ENCODE data around the gene CCDC201. TPM values are rescaled to one million over a fixed set of nuclear protein-coding genes. Genes with fewer than 3 reads are reported as not detected.

The CCDC201 gene
- polyA plus RNA-seq, 1 of the 3 experiments (the other 2 are of a cell fraction): not detected

DNA sequence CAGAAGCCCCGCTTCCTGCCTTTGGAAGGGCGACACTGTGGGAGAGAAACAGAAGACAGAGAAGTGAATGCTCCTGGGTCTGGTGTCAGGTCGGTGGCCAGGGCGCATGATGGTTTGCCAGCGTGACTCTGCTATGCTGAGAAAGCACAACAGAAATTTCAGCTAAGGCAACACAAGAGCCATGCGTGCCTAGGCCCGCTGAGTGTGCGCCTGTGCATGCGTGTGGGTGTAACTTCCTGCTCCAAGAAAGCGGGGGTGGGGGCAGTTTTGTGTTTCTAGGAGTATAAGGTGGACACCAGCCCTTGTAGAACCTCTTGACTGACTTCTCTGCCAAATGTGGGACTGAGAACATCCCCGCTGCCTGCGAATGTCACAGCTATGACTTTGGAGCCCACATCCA is 42.0 kb upstream of the CCDC201 start:
- Histone ChIP-seq H3K9me2 (no peaks in the 10 kb centered on the region), H3K9me3 (no peaks in the 10 kb centered on the region), H3K36me3 (replicated peaks in 1 of 2; ENCODE audit: control insufficient read depth in 1 of 2, insufficient read depth in 2 of 2, low read length in 1 of 2) (peaks cover 9 to 54% of the 10 kb centered on the region in 2 experiments), H4K20me1 (ENCODE audit: insufficient read depth) (peaks cover 29% of the 10 kb centered on the region), H3K4me3 (ENCODE audit: low read depth in 2 of 2, low read length in 1 of 2) (no peak overlapping the region), H3K9ac (no peak overlapping the region), H3K27me3 (ENCODE audit: insufficient read depth) (no peaks in the 10 kb centered on the region), H3K27ac (ENCODE audit: low read depth in 2 of 2, low read length in 1 of 2) (no peak overlapping the region), H3K79me2 (ENCODE audit: insufficient read depth) (peaks cover 22% of the 10 kb centered on the region), H2AFZ (ENCODE audit: low read depth) (no peak overlapping the region), H3F3A (replicated peaks; ENCODE audit: insufficient read depth) (peaks cover 34% of the 10 kb centered on the region), H3K4me1 (ENCODE audit: control insufficient read depth in 1 of 2, insufficient read depth in 2 of 2, low read depth in 1 of 2, low read length in 1 of 2) (peaks cover 0 to 3% of the 10 kb centered on the region in 2 experiments; a peak in 1 of 4 replicates), H3K4me2 (no peak overlapping the region)
- POLR2A ChIA-PET: no interaction called here
- DNase-seq: no peak
- 83% methylated on average over 11 of the region's 12 CpGs for WGBS (ENCODE audit: low lambda C conversion rate)
- TF ChIP-seq SIN3A (IDR thresholded peaks at IDR 0.05; ENCODE audit: borderline replicate concordance, low read depth, low read length) (no peak), TCF12 (IDR thresholded peaks at IDR 0.05) (no peak)
- CTCF ChIA-PET: interaction anchor here (0.6 to 10.7 kb wide), 9 partner anchors 8 to 1905 kb away, joined by 3 to 227 read pairs (median 4); partner anchors contain the start of gene IGFBP1

DNA sequence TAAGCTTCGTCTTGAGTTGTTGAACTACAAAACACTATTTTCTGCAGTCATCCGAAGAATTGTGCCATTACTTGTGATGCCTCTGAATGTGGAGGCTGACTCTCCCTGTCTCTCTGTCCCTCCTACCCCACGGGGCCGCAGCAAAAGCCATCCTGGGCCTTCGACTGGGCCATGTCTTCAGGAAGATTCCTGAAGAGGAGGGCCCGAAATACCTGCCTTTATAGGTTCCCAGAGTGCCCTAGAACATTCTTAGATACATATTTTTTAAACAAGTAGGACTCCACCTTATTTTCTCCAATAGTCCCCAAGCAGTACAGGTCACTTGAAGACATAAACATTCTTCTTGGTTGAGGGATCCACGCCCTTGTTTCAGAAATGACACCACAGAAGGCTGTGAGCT is 40.1 kb upstream of the CCDC201 start:
- Histone ChIP-seq H3K79me2 (ENCODE audit: insufficient read depth) (peaks cover 2% of the 10 kb centered on the region; the same call in 1 of the 2 replicates), H3F3A (replicated peaks; ENCODE audit: insufficient read depth) (peaks cover 23% of the 10 kb centered on the region), H3K4me2 (no peak overlapping the region), H3K9ac (no peak overlapping the region), H3K4me3 (ENCODE audit: low read depth in 2 of 2, low read length in 1 of 2) (no peak overlapping the region), H2AFZ (ENCODE audit: low read depth) (no peak overlapping the region), H3K36me3 (replicated peaks in 1 of 2; ENCODE audit: control insufficient read depth in 1 of 2, insufficient read depth in 2 of 2, low read length in 1 of 2) (peaks cover 9 to 49% of the 10 kb centered on the region in 2 experiments), H3K27me3 (ENCODE audit: insufficient read depth) (no peaks in the 10 kb centered on the region), H4K20me1 (ENCODE audit: insufficient read depth) (peaks cover 9% of the 10 kb centered on the region), H3K27ac (ENCODE audit: low read depth in 2 of 2, low read length in 1 of 2) (no peak overlapping the region), H3K4me1 (ENCODE audit: control insufficient read depth in 1 of 2, insufficient read depth in 2 of 2, low read depth in 1 of 2, low read length in 1 of 2) (peaks cover 0 to 3% of the 10 kb centered on the region in 2 experiments; a peak in 1 of 4 replicates), H3K9me2 (no peaks in the 10 kb centered on the region), H3K9me3 (no peaks in the 10 kb centered on the region)
- 59% methylated on average over 7 of the region's 7 CpGs for WGBS (ENCODE audit: low lambda C conversion rate)
- DNase-seq: no peak
- TF ChIP-seq TEAD4 (IDR thresholded peaks at IDR 0.05; ENCODE audit: borderline replicate concordance, insufficient read depth) (no peak), RAD21 (IDR thresholded peaks at IDR 0.05; ENCODE audit: low read length) (no peak), FOSL2 (IDR thresholded peaks at IDR 0.05; ENCODE audit: borderline replicate concordance, low read depth) (no peak), JUND (IDR thresholded peaks at IDR 0.05) (no peak), MEF2A (IDR thresholded peaks at IDR 0.05; ENCODE audit: borderline replicate concordance, low read depth) (no peak), POLR2AphosphoS5 (IDR thresholded peaks at IDR 0.05; ENCODE audit: low read depth, low read length) (no peak), RXRA (IDR thresholded peaks at IDR 0.05; ENCODE audit: borderline replicate concordance, low read depth) (no peak), FOXJ3 (CRISPR knock-in tag; IDR thresholded peaks at IDR 0.05) (no peak), GATA2 (CRISPR knock-in tag; IDR thresholded peaks at IDR 0.05) (no peak), SMC3 (IDR thresholded peaks at IDR 0.05; ENCODE audit: low read depth, low read length) (no peak)
- TF ChIP-seq, protein P1, sequence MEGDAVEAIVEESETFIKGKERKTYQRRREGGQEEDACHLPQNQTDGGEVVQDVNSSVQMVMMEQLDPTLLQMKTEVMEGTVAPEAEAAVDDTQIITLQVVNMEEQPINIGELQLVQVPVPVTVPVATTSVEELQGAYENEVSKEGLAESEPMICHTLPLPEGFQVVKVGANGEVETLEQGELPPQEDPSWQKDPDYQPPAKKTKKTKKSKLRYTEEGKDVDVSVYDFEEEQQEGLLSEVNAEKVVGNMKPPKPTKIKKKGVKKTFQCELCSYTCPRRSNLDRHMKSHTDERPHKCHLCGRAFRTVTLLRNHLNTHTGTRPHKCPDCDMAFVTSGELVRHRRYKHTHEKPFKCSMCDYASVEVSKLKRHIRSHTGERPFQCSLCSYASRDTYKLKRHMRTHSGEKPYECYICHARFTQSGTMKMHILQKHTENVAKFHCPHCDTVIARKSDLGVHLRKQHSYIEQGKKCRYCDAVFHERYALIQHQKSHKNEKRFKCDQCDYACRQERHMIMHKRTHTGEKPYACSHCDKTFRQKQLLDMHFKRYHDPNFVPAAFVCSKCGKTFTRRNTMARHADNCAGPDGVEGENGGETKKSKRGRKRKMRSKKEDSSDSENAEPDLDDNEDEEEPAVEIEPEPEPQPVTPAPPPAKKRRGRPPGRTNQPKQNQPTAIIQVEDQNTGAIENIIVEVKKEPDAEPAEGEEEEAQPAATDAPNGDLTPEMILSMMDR (IDR thresholded peaks at IDR 0.05): no peak
- TF ChIP-seq, protein P2, sequence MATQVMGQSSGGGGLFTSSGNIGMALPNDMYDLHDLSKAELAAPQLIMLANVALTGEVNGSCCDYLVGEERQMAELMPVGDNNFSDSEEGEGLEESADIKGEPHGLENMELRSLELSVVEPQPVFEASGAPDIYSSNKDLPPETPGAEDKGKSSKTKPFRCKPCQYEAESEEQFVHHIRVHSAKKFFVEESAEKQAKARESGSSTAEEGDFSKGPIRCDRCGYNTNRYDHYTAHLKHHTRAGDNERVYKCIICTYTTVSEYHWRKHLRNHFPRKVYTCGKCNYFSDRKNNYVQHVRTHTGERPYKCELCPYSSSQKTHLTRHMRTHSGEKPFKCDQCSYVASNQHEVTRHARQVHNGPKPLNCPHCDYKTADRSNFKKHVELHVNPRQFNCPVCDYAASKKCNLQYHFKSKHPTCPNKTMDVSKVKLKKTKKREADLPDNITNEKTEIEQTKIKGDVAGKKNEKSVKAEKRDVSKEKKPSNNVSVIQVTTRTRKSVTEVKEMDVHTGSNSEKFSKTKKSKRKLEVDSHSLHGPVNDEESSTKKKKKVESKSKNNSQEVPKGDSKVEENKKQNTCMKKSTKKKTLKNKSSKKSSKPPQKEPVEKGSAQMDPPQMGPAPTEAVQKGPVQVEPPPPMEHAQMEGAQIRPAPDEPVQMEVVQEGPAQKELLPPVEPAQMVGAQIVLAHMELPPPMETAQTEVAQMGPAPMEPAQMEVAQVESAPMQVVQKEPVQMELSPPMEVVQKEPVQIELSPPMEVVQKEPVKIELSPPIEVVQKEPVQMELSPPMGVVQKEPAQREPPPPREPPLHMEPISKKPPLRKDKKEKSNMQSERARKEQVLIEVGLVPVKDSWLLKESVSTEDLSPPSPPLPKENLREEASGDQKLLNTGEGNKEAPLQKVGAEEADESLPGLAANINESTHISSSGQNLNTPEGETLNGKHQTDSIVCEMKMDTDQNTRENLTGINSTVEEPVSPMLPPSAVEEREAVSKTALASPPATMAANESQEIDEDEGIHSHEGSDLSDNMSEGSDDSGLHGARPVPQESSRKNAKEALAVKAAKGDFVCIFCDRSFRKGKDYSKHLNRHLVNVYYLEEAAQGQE (IDR thresholded peaks at IDR 0.05; ENCODE audit: low read depth, low read length): no peak
- TF ChIP-seq, protein P3, sequence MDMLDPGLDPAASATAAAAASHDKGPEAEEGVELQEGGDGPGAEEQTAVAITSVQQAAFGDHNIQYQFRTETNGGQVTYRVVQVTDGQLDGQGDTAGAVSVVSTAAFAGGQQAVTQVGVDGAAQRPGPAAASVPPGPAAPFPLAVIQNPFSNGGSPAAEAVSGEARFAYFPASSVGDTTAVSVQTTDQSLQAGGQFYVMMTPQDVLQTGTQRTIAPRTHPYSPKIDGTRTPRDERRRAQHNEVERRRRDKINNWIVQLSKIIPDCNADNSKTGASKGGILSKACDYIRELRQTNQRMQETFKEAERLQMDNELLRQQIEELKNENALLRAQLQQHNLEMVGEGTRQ (IDR thresholded peaks at IDR 0.05; ENCODE audit: borderline replicate concordance, low read depth, low read length): no peak
- ChIA-PET POLR2A (no interaction called here), CTCF (interaction anchor here (1.0 to 3.5 kb wide), 6 partner anchors 10 to 1267 kb away, joined by 3 to 29 read pairs (median 6); partner anchors contain the start of gene IGFBP3)
